GM23338 (cell line): Measurements from ENCODE around the gene FAM53B. TPM values are rescaled to one million over a fixed set of nuclear protein-coding genes. Genes with fewer than 3 reads are reported as not detected.
A peak's percentile ranks its signal among the peaks of the same experiment; 100 is the strongest.
"Not testable (repeated sequence)": the region's sequence is repeated elsewhere in the genome, so short reads cannot be mapped to it uniquely, and the experiment has no call there.

Experiments used
- ATAC-seq: fragments of 200-7000 bp; cut with Tn5 transposase; 3 replicates; pipeline ENCODE4 v1.9.1; 2020
- DNase-seq: peaks from one replicate; pipeline ENCODE4 v3.0.0-alpha.2; 2015; ENCODE audit warnings: low spot score
- H2AFZ ChIP-seq: fragments of 200-600 bp; sonication (generic); 2 replicates; pipeline ENCODE4 v1.8.0; 2016; ENCODE audit warnings: antibody characterized with exemption, mild to moderate bottlenecking, moderate library complexity
- H3F3A ChIP-seq: fragments of 200-600 bp; sonication (generic); replicated peaks from 2 replicates; pipeline ENCODE4 v1.8.0; 2017; ENCODE audit warnings: antibody characterized with exemption, mixed run types, low read depth
- H3K27ac ChIP-seq: fragments of 200-600 bp; sonication (generic); 2 replicates; pipeline ENCODE4 v1.6.1; 2016; ENCODE audit warnings: low read depth
- H3K27me3 ChIP-seq: fragments of 200-600 bp; sonication (generic); 2 replicates; pipeline ENCODE4 v1.8.0; 2016; ENCODE audit warnings: mild to moderate bottlenecking, mixed run types, moderate library complexity; ENCODE audit not compliant: insufficient read depth
- H3K36me3 ChIP-seq: fragments of 200-600 bp; sonication (generic); 2 replicates; pipeline ENCODE4 v1.8.0; 2016; ENCODE audit warnings: mild to moderate bottlenecking; ENCODE audit not compliant: insufficient read depth
- H3K4me1 ChIP-seq: fragments of 200-600 bp; sonication (generic); 2 replicates; pipeline ENCODE4 v1.8.0; 2016; ENCODE audit warnings: mild to moderate bottlenecking, moderate library complexity; ENCODE audit not compliant: insufficient read depth
- H3K4me2 ChIP-seq: fragments of 200-600 bp; sonication (generic); 2 replicates; pipeline ENCODE4 v1.7.1; 2017; ENCODE audit warnings: mixed run types
- H3K4me3 ChIP-seq: fragments of 200-600 bp; sonication (generic); 2 replicates; pipeline ENCODE4 v1.6.1; 2016; ENCODE audit warnings: mixed run types
- H3K79me2 ChIP-seq: fragments of 200-600 bp; sonication (generic); replicated peaks from 2 replicates; pipeline ENCODE4 v1.8.0; 2017; ENCODE audit warnings: mild to moderate bottlenecking; ENCODE audit not compliant: insufficient read depth
- H3K9me2 ChIP-seq: fragments of 200-600 bp; sonication (generic); 2 replicates; pipeline ENCODE4 v1.8.0; 2017; ENCODE audit not compliant: insufficient read depth
- H4K20me1 ChIP-seq: fragments of 200-600 bp; sonication (generic); replicated peaks from 2 replicates; pipeline ENCODE4 v1.8.0; 2017; ENCODE audit warnings: mild to moderate bottlenecking; ENCODE audit not compliant: insufficient read depth
- H3K27ac Mint-ChIP-seq: 2 replicates; pipeline ENCODE4 v1.8.0; 2020; ENCODE audit warnings: inconsistent platforms, mild to moderate bottlenecking, moderate library complexity, mixed read lengths
- H3K27me3 Mint-ChIP-seq: 3 replicates; pipeline ENCODE4 v1.8.0; 2022; ENCODE audit warnings: low read depth, mild to moderate bottlenecking, moderate library complexity, mixed read lengths, inconsistent platforms; ENCODE audit not compliant: insufficient read depth, poor library complexity
- H3K36me3 Mint-ChIP-seq: 3 replicates; pipeline ENCODE4 v1.8.0; 2021; ENCODE audit warnings: low read depth, mild to moderate bottlenecking, inconsistent platforms, moderate library complexity, mixed read lengths
- H3K4me1 Mint-ChIP-seq: 3 replicates; pipeline ENCODE4 v1.8.0; 2020; ENCODE audit warnings: mild to moderate bottlenecking, inconsistent platforms, mixed read lengths
- H3K4me3 Mint-ChIP-seq: 3 replicates; pipeline ENCODE4 v1.8.0; 2021; ENCODE audit warnings: moderate library complexity, mild to moderate bottlenecking, inconsistent platforms, mixed read lengths
- H3K9me3 Mint-ChIP-seq: 3 replicates; pipeline ENCODE4 v1.8.0; 2020; ENCODE audit warnings: moderate library complexity, mild to moderate bottlenecking, inconsistent platforms, mixed read lengths
- CREB1 ChIP-seq: fragments of 250-450 bp; sonication (Bioruptor Pico); IDR thresholded peaks from 2 replicates; pipeline ENCODE4 v1.5.0; 2020; ENCODE audit warnings: low read depth, mild to moderate bottlenecking, moderate library complexity
- CTCF ChIP-seq, 2 experiments: fragments of 200-600 bp in 1 of 2; sonication (generic) in 1 of 2; conservative IDR thresholded peaks; 2 replicates each; pipeline versions ENCODE4 v1.5.1 to v1.6.1; 2016 to 2017; ENCODE audit warnings: antibody characterized with exemption in 2 of 2, low read depth in 2 of 2, mild to moderate bottlenecking in 2 of 2, moderate library complexity in 1 of 2
- EZH2 ChIP-seq: fragments of 200-600 bp; sonication (generic); IDR thresholded peaks from one replicate; pipeline ENCODE4 v1.8.0; 2017; ENCODE audit warnings: antibody characterized with exemption, mild to moderate bottlenecking, low read depth; ENCODE audit not compliant: unreplicated experiment
- EZH2phosphoT487 ChIP-seq: fragments of 200-600 bp; sonication (generic); IDR thresholded peaks from one replicate; pipeline ENCODE4 v1.8.1; 2018; ENCODE audit warnings: antibody characterized with exemption; ENCODE audit not compliant: unreplicated experiment
- JUNB ChIP-seq: IDR thresholded peaks from one replicate; pipeline ENCODE4 v1.6.1; 2016; ENCODE audit warnings: antibody characterized with exemption; ENCODE audit not compliant: unreplicated experiment
- NANOG ChIP-seq: IDR thresholded peaks from 2 replicates; pipeline ENCODE4 v1.6.1; 2016; ENCODE audit warnings: antibody characterized with exemption, borderline replicate concordance
- POLR2AphosphoS5 ChIP-seq: IDR thresholded peaks from 2 replicates; pipeline ENCODE4 v1.6.1; 2016; ENCODE audit warnings: antibody characterized with exemption, low read depth
- REST ChIP-seq: IDR thresholded peaks from one replicate; pipeline ENCODE4 v1.6.1; 2018; ENCODE audit warnings: antibody characterized with exemption; ENCODE audit not compliant: unreplicated experiment
- STAT1 ChIP-seq: IDR thresholded peaks from one replicate; pipeline ENCODE4 v1.6.1; 2016; ENCODE audit warnings: antibody characterized with exemption; ENCODE audit not compliant: unreplicated experiment
- ZNF114 ChIP-seq: fragments of 250-450 bp; sonication (Bioruptor Pico); IDR thresholded peaks from 2 replicates; pipeline ENCODE4 v1.5.0; 2020; ENCODE audit warnings: mild to moderate bottlenecking, moderate library complexity
- ZNF331 ChIP-seq: fragments of 250-450 bp; sonication (Bioruptor Pico); IDR thresholded peaks from 2 replicates; pipeline ENCODE4 v1.5.0; 2020; ENCODE audit warnings: low read depth, mild to moderate bottlenecking, moderate library complexity
- polyA plus RNA-seq: library from polyadenylated mRNA; unstranded; fragments of >200 nt; fragmentation: Nextera tagmentation; extraction: Ambion mirVana; gene quantifications from 2 replicates; pipeline ENCODE4 v1.2.1, GENCODE V29; 2016
- total RNA-seq: library from RNA; depleted of rRNA; stranded (reverse); fragments of >200 nt; shearing (Covaris generic); gene quantifications from 2 replicates; pipeline ENCODE4 v1.2.3, GENCODE V29; 2014

The FAM53B gene
- total and polyA plus RNA-seq, 2 experiments from 2014 or later: 3.0 to 20.3 TPM

GRCh38 chr10:124612611-124613498, 131.3 kb downstream of the FAM53B start:
- ATAC-seq: peak; percentile 73
- peaks cover 9% of the 10 kb centered on the region; the same call in 2 of the 3 replicates for H3K4me1 Mint-ChIP-seq
- no peak overlapping the region for H3K4me2 ChIP-seq
- no peaks in the 10 kb centered on the region for H3K36me3 ChIP-seq
- H2AFZ ChIP-seq: no peak overlapping the region
- H3K27me3 Mint-ChIP-seq: peaks cover 20% of the 10 kb centered on the region
- no peaks in the 10 kb centered on the region for H3K27me3 ChIP-seq
- H3K79me2 ChIP-seq: no peaks in the 10 kb centered on the region
- H3F3A ChIP-seq: no peaks in the 10 kb centered on the region
- no peak overlapping the region for H3K4me3 ChIP-seq
- no peak overlapping the region for H3K4me3 Mint-ChIP-seq
- peak overlapping the region; percentile 71; the same call in 1 of the 2 replicates for H3K27ac Mint-ChIP-seq
- no peaks in the 10 kb centered on the region for H4K20me1 ChIP-seq
- DNase-seq: peak; percentile 66
- TF ChIP-seq CTCF (conservative IDR thresholded peaks at IDR 0.05; ENCODE audit: low read depth in 2 of 2): peak in 1 of 2 experiments; percentile 35; a peak in 2 of 4 replicates
- TF ChIP-seq NANOG: no peak
- H3K36me3 Mint-ChIP-seq: no peaks in the 10 kb centered on the region
- H3K9me2 ChIP-seq: no peaks in the 10 kb centered on the region
- no peaks in the 10 kb centered on the region for H3K4me1 ChIP-seq
- no peak overlapping the region for H3K27ac ChIP-seq
- H3K9me3 Mint-ChIP-seq: no peaks in the 10 kb centered on the region

- H4K20me1 ChIP-seq: no peaks in the 10 kb centered on the region
- DNase-seq (no peak), ATAC-seq (no peak)
- H3K9me2 ChIP-seq: no peaks in the 10 kb centered on the region
- no peak overlapping the region for H3K4me2 ChIP-seq
- H3K4me1 ChIP-seq: no peaks in the 10 kb centered on the region
- H3K79me2 ChIP-seq: no peaks in the 10 kb centered on the region
- H3K4me1 Mint-ChIP-seq: peaks cover 12% of the 10 kb centered on the region; the same call in 2 of the 3 replicates
- H3K27ac Mint-ChIP-seq: no peak overlapping the region
- no peaks in the 10 kb centered on the region for H3K36me3 ChIP-seq
- no peak for TF ChIP-seq EZH2
- TF ChIP-seq EZH2phosphoT487: no peak
- no peak for TF ChIP-seq REST
- no peak for TF ChIP-seq POLR2AphosphoS5
- TF ChIP-seq CREB1 (CRISPR knock-in tag): no peak
- no peak for TF ChIP-seq CTCF (conservative IDR thresholded peaks at IDR 0.05; ENCODE audit: low read depth in 2 of 2)
- no peak for TF ChIP-seq ZNF331
- no peak for TF ChIP-seq NANOG
- no peak for TF ChIP-seq STAT1
- TF ChIP-seq JUNB: no peak
- no peak for TF ChIP-seq ZNF114 (CRISPR knock-in tag)
- H3K4me3 Mint-ChIP-seq: no peak overlapping the region
- H3K27ac ChIP-seq: no peak overlapping the region
- no peaks in the 10 kb centered on the region for H3F3A ChIP-seq
- H2AFZ ChIP-seq: no peak overlapping the region
- H3K9me3 Mint-ChIP-seq: no peaks in the 10 kb centered on the region
- H3K27me3 ChIP-seq: no peaks in the 10 kb centered on the region
- H3K4me3 ChIP-seq: no peak overlapping the region
- H3K27me3 Mint-ChIP-seq: peaks cover 18% of the 10 kb centered on the region
- H3K36me3 Mint-ChIP-seq: no peaks in the 10 kb centered on the region
These were observed 132.4 kb downstream of the FAM53B start for GRCh38 chr10:124611738-124612137.

GRCh38 chr10:124610851-124611250, 133.3 kb downstream of the FAM53B start:
- H3K4me3 ChIP-seq, H3K36me3 ChIP-seq, ATAC-seq, H3K4me1 ChIP-seq, H3K4me2 ChIP-seq, H3K36me3 Mint-ChIP-seq, H3K9me2 ChIP-seq, H4K20me1 ChIP-seq, DNase-seq, H3K4me3 Mint-ChIP-seq, H3F3A ChIP-seq, H2AFZ ChIP-seq, H3K4me1 Mint-ChIP-seq, H3K27me3 ChIP-seq, H3K27ac Mint-ChIP-seq, H3K9me3 Mint-ChIP-seq, H3K27ac ChIP-seq, H3K79me2 ChIP-seq: not testable (repeated sequence)
- peaks cover 13% of the 10 kb centered on the region for H3K27me3 Mint-ChIP-seq
